Measurements from ENCODE around the gene LAMB2. TPM values are rescaled to one million over a fixed set of nuclear protein-coding genes. Genes with fewer than 3 reads are reported as not detected.

LAMB2 gene
- polyA plus RNA-seq, 1 of the 3 experiments (the other 2 are of a cell fraction), result 332 TPM

GRCh38 chr3:49081429-49081828 lies 51.4 kb downstream of the LAMB2 start:
- H3K9me3 ChIP-seq, result no peaks in the 10 kb centered on the region
- H3K79me2 ChIP-seq (ENCODE audit: insufficient read depth), result peaks cover 99% of the 10 kb centered on the region
- H3K36me3 ChIP-seq (replicated peaks in 1 of 2; ENCODE audit: control insufficient read depth in 1 of 2, insufficient read depth in 2 of 2, low read length in 1 of 2), result peaks cover 13 to 25% of the 10 kb centered on the region in 2 experiments
- no peaks in the 10 kb centered on the region for H3F3A ChIP-seq (replicated peaks; ENCODE audit: insufficient read depth)
- CTCF ChIA-PET, result interaction anchor here (2.2 kb wide), 1 partner anchor 12 kb away, joined by 6 read pairs; the partner anchor contains the start of gene QRICH1
- no peak overlapping the region for H3K4me3 ChIP-seq (ENCODE audit: low read depth in 2 of 2, low read length in 1 of 2)
- no peaks in the 10 kb centered on the region for H3K27me3 ChIP-seq (ENCODE audit: insufficient read depth)
- H3K27ac ChIP-seq (ENCODE audit: low read depth in 2 of 2, low read length in 1 of 2), result no peak overlapping the region
- no peak overlapping the region for H3K9ac ChIP-seq
- H3K4me2 ChIP-seq, result no peak overlapping the region
- no peak for DNase-seq
- H4K20me1 ChIP-seq (ENCODE audit: insufficient read depth), result peaks cover 63% of the 10 kb centered on the region
- no peaks in the 10 kb centered on the region; a peak in 1 of 4 replicates for H3K4me1 ChIP-seq (ENCODE audit: control insufficient read depth in 1 of 2, insufficient read depth in 2 of 2, low read depth in 1 of 2, low read length in 1 of 2)
- H2AFZ ChIP-seq (ENCODE audit: low read depth), result no peak overlapping the region
- POLR2A ChIA-PET, result interaction anchor here (0.7 kb wide), 1 partner anchor 259 kb away, joined by 3 read pairs; no protein-coding TSS in a partner anchor
- no peaks in the 10 kb centered on the region for H3K9me2 ChIP-seq
- WGBS (ENCODE audit: low lambda C conversion rate), result 99% methylated on average over 8 of the region's 8 CpGs
- no peak for TF ChIP-seq SMC3 (IDR thresholded peaks at IDR 0.05; ENCODE audit: low read depth, low read length)
- TF ChIP-seq JUND (IDR thresholded peaks at IDR 0.05), result no peak

- no peaks in the 10 kb centered on the region for H3K9me2 ChIP-seq
- H4K20me1 ChIP-seq (ENCODE audit: insufficient read depth), result peaks cover 51% of the 10 kb centered on the region
- H3K4me2 ChIP-seq, result no peak overlapping the region
- H3F3A ChIP-seq (replicated peaks; ENCODE audit: insufficient read depth), result no peaks in the 10 kb centered on the region
- H3K27ac ChIP-seq (ENCODE audit: low read depth in 2 of 2, low read length in 1 of 2), result no peak overlapping the region
- H2AFZ ChIP-seq (ENCODE audit: low read depth), result no peak overlapping the region
- H3K9me3 ChIP-seq, result no peaks in the 10 kb centered on the region
- H3K36me3 ChIP-seq (replicated peaks in 1 of 2; ENCODE audit: control insufficient read depth in 1 of 2, insufficient read depth in 2 of 2, low read length in 1 of 2), result peaks cover 19 to 40% of the 10 kb centered on the region in 2 experiments
- ChIA-PET POLR2A (no interaction called here), CTCF (interaction anchor here (0.8 kb wide), 1 partner anchor 54 kb away, joined by 3 read pairs; no protein-coding TSS in a partner anchor)
- no peak overlapping the region for H3K9ac ChIP-seq
- no peak for DNase-seq
- H3K79me2 ChIP-seq (ENCODE audit: insufficient read depth), result peaks cover 98% of the 10 kb centered on the region
- 99% methylated on average over 2 of the region's 2 CpGs for WGBS (ENCODE audit: low lambda C conversion rate)
- no peak overlapping the region for H3K4me3 ChIP-seq (ENCODE audit: low read depth in 2 of 2, low read length in 1 of 2)
- no peak for TF ChIP-seq FOXJ3 (CRISPR knock-in tag; IDR thresholded peaks at IDR 0.05)
- no peak for TF ChIP-seq RCOR1 (IDR thresholded peaks at IDR 0.05; ENCODE audit: low read length)
- no peak for TF ChIP-seq PBX3 (IDR thresholded peaks at IDR 0.05)
- TF ChIP-seq TEAD4 (IDR thresholded peaks at IDR 0.05; ENCODE audit: borderline replicate concordance, insufficient read depth), result no peak
- no peak for TF ChIP-seq SMC3 (IDR thresholded peaks at IDR 0.05; ENCODE audit: low read depth, low read length)
- TF ChIP-seq EZH2phosphoT487 (IDR thresholded peaks at IDR 0.05; ENCODE audit: borderline replicate concordance, low read depth), result no peak
- TF ChIP-seq CTCF (IDR thresholded peaks at IDR 0.05), result no peak
- TF ChIP-seq REST (IDR thresholded peaks at IDR 0.05; ENCODE audit: low read depth, low read length), result no peak
- no peak for TF ChIP-seq TCF12 (IDR thresholded peaks at IDR 0.05)
- TF ChIP-seq RXRA (IDR thresholded peaks at IDR 0.05; ENCODE audit: borderline replicate concordance, low read depth), result no peak
- TF ChIP-seq GATA2 (CRISPR knock-in tag; IDR thresholded peaks at IDR 0.05), result no peak
- no peak for TF ChIP-seq MXI1 (IDR thresholded peaks at IDR 0.05; ENCODE audit: low read depth, low read length)
- no peak for TF ChIP-seq MEF2A (IDR thresholded peaks at IDR 0.05; ENCODE audit: borderline replicate concordance, low read depth)
- TF ChIP-seq ELF1 (IDR thresholded peaks at IDR 0.05), result no peak
- TF ChIP-seq ZBTB33 (IDR thresholded peaks at IDR 0.05; ENCODE audit: borderline replicate concordance, low read depth), result no peak
- no peak for TF ChIP-seq USF1 (IDR thresholded peaks at IDR 0.05; ENCODE audit: borderline replicate concordance, low read depth)
- TF ChIP-seq GABPA (IDR thresholded peaks at IDR 0.05; ENCODE audit: low read depth), result no peak
- TF ChIP-seq RAD21 (IDR thresholded peaks at IDR 0.05; ENCODE audit: low read length), result no peak
- no peaks in the 10 kb centered on the region for H3K27me3 ChIP-seq (ENCODE audit: insufficient read depth)
- no peaks in the 10 kb centered on the region; a peak in 1 of 4 replicates for H3K4me1 ChIP-seq (ENCODE audit: control insufficient read depth in 1 of 2, insufficient read depth in 2 of 2, low read depth in 1 of 2, low read length in 1 of 2)
Measured at GRCh38 chr3:49079270-49079669, 53.6 kb downstream of the LAMB2 start.
